Neural progenitor cell (in vitro differentiated cells): ENCODE results near the gene DIO3. TPM values are rescaled to one million over a fixed set of nuclear protein-coding genes. Genes with fewer than 3 reads are reported as not detected.

Experiments
- DNase-seq: peaks from one replicate; pipeline ENCODE4 v3.0.0-alpha.2; 2016; ENCODE audit warnings: low spot score
- H2AFZ ChIP-seq: fragments of 200-600 bp; sonication (generic); replicated peaks from 2 replicates; pipeline ENCODE4 v1.6.1; 2016; ENCODE audit warnings: antibody characterized with exemption
- H3F3A ChIP-seq: fragments of 200-600 bp; sonication (generic); 2 replicates; pipeline ENCODE4 v1.6.1; 2016; ENCODE audit warnings: antibody characterized with exemption, low read depth
- H3K27ac ChIP-seq: fragments of 200-600 bp; sonication (generic); 2 replicates; pipeline ENCODE4 v1.5.1; 2016; ENCODE audit warnings: mild to moderate bottlenecking
- H3K27me3 ChIP-seq: fragments of 200-600 bp; sonication (generic); 2 replicates; pipeline ENCODE4 v1.6.1; 2016; ENCODE audit warnings: mild to moderate bottlenecking, moderate library complexity
- H3K36me3 ChIP-seq: fragments of 200-600 bp; sonication (generic); 2 replicates; pipeline ENCODE4 v1.5.1; 2016
- H3K4me1 ChIP-seq: fragments of 200-600 bp; sonication (generic); 2 replicates; pipeline ENCODE4 v1.6.1; 2016; ENCODE audit warnings: mixed run types
- H3K4me2 ChIP-seq: fragments of 200-600 bp; sonication (generic); 2 replicates; pipeline ENCODE4 v1.6.1; 2016
- H3K4me3 ChIP-seq: fragments of 200-600 bp; sonication (generic); 2 replicates; pipeline ENCODE4 v1.5.1; 2016
- H3K79me2 ChIP-seq: fragments of 200-600 bp; sonication (generic); 2 replicates; pipeline ENCODE4 v1.6.1; 2016; ENCODE audit warnings: low read depth
- H3K9ac ChIP-seq: fragments of 200-600 bp; sonication (generic); 2 replicates; pipeline ENCODE4 v1.6.1; 2016
- H3K9me3 ChIP-seq: fragments of 200-600 bp; sonication (generic); 2 replicates; pipeline ENCODE4 v1.5.1; 2016; ENCODE audit warnings: low read depth
- H4K20me1 ChIP-seq: fragments of 200-600 bp; sonication (generic); 2 replicates; pipeline ENCODE4 v1.6.1; 2016; ENCODE audit warnings: low read depth
- H3K27ac Mint-ChIP-seq: 3 replicates; pipeline ENCODE4 v1.8.0; 2021; ENCODE audit warnings: mixed read lengths
- H3K27me3 Mint-ChIP-seq: 2 replicates; pipeline ENCODE4 v1.8.0; 2022; ENCODE audit warnings: low read depth, mild to moderate bottlenecking, inconsistent platforms, moderate library complexity, mixed read lengths; ENCODE audit not compliant: insufficient read depth
- H3K36me3 Mint-ChIP-seq: 3 replicates; pipeline ENCODE4 v1.8.0; 2021; ENCODE audit warnings: mixed read lengths
- H3K4me1 Mint-ChIP-seq: 3 replicates; pipeline ENCODE4 v1.8.0; 2021; ENCODE audit warnings: mixed read lengths
- H3K4me3 Mint-ChIP-seq: 3 replicates; pipeline ENCODE4 v1.8.0; 2021; ENCODE audit warnings: mild to moderate bottlenecking, moderate library complexity, mixed read lengths
- H3K9me3 Mint-ChIP-seq: 3 replicates; pipeline ENCODE4 v1.8.0; 2020; ENCODE audit warnings: mixed read lengths
- EZH2 ChIP-seq: fragments of 200-600 bp; sonication (generic); IDR thresholded peaks from 2 replicates; pipeline ENCODE4 v1.6.1; 2017; ENCODE audit warnings: antibody characterized with exemption, mild to moderate bottlenecking, moderate library complexity
- EZH2phosphoT487 ChIP-seq: fragments of 200-600 bp; sonication (generic); IDR thresholded peaks from 2 replicates; pipeline ENCODE4 v1.6.1; 2017; ENCODE audit warnings: antibody characterized with exemption
- total RNA-seq: library from RNA; depleted of rRNA; stranded (reverse); fragments of >200 nt; gene quantifications from 2 replicates; pipeline ENCODE4 v1.2.3, GENCODE V29; 2015; ENCODE audit warnings: low replicate concordance
- TF ChIP-seq, protein P1 (sequence below): fragments of 200-600 bp; sonication (generic); IDR thresholded peaks from 2 replicates; pipeline ENCODE4 v1.5.1; 2017; ENCODE audit warnings: antibody characterized with exemption, mild to moderate bottlenecking

DIO3 gene
- total RNA-seq, 1 donor from 2014 or later = 0.90 TPM

DNA sequence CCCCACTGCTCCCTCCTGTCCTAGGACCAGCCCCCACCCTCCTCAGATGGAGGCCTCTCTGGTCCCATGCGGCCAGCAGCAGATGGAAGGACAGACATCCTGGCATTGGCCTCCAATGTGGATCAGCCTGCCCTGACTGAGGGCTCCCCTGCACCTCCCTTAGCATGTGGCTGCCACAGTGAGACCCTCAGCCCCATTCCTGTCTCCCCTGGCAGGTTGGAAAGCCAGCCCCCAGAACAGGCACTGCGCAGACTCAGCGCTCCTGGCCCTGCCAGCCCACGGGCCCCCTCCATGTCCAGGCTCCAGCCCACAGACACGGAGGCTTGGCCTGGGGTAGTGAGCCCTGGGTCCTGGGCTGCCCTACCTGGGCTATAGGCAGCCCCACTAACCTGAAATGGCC lies 47.2 kb upstream of the DIO3 start:
- Histone ChIP-seq H3K9me3 (no peaks in the 10 kb centered on the region), H3K4me3 (no peak overlapping the region), H3F3A (no peaks in the 10 kb centered on the region), H3K79me2 (no peaks in the 10 kb centered on the region), H3K27ac (no peak overlapping the region), H3K9ac (no peak overlapping the region), H3K4me2 (no peak overlapping the region), H2AFZ (no peak overlapping the region), H3K36me3 (no peaks in the 10 kb centered on the region), H3K27me3 (no peaks in the 10 kb centered on the region), H4K20me1 (no peaks in the 10 kb centered on the region), H3K4me1 (no peaks in the 10 kb centered on the region)
- TF ChIP-seq EZH2phosphoT487 = no peak
- no peak for TF ChIP-seq EZH2
- TF ChIP-seq, protein P1, sequence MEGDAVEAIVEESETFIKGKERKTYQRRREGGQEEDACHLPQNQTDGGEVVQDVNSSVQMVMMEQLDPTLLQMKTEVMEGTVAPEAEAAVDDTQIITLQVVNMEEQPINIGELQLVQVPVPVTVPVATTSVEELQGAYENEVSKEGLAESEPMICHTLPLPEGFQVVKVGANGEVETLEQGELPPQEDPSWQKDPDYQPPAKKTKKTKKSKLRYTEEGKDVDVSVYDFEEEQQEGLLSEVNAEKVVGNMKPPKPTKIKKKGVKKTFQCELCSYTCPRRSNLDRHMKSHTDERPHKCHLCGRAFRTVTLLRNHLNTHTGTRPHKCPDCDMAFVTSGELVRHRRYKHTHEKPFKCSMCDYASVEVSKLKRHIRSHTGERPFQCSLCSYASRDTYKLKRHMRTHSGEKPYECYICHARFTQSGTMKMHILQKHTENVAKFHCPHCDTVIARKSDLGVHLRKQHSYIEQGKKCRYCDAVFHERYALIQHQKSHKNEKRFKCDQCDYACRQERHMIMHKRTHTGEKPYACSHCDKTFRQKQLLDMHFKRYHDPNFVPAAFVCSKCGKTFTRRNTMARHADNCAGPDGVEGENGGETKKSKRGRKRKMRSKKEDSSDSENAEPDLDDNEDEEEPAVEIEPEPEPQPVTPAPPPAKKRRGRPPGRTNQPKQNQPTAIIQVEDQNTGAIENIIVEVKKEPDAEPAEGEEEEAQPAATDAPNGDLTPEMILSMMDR = no peak
- Mint-ChIP-seq H3K27me3 (peaks cover 2% of the 10 kb centered on the region), H3K4me1 (peaks cover 4% of the 10 kb centered on the region), H3K36me3 (peaks cover 2% of the 10 kb centered on the region), H3K4me3 (no peak overlapping the region), H3K27ac (no peak overlapping the region), H3K9me3 (peaks cover 15% of the 10 kb centered on the region)
- DNase-seq = no peak

DNA sequence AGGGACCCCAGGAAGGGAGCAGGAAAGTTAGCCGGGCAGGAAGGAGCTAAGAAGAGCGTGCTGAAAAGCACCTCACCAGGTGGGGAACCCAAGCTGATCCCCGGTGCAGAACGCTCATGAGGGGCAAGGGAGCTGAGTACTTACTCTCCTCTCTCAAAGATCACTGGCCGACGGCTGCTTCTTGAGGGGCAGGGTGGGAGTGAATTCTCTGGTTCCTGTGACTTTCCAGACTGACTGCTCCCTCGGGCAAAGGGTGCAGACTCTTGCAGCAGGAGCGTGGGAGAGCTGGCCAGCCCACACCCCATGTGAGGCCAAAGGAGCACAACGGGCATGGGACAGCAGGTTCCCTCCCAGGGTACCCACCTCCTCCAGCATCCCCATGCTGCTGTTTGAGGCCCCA lies 44.9 kb upstream of the DIO3 start:
- H3K27ac ChIP-seq = no peak overlapping the region
- no peaks in the 10 kb centered on the region for H3K27me3 ChIP-seq
- H3K9me3 ChIP-seq = no peaks in the 10 kb centered on the region
- peaks cover 9% of the 10 kb centered on the region for H3K4me1 ChIP-seq
- H3K4me3 Mint-ChIP-seq = no peak overlapping the region
- H3K9me3 Mint-ChIP-seq = peaks cover 13% of the 10 kb centered on the region
- H3K27ac Mint-ChIP-seq = no peak overlapping the region
- H3K27me3 Mint-ChIP-seq = peaks cover 2% of the 10 kb centered on the region
- no peaks in the 10 kb centered on the region for H3K36me3 ChIP-seq
- no peaks in the 10 kb centered on the region for H3K79me2 ChIP-seq
- H3K4me3 ChIP-seq = no peak overlapping the region
- H3F3A ChIP-seq = no peaks in the 10 kb centered on the region
- no peak overlapping the region for H3K9ac ChIP-seq
- H4K20me1 ChIP-seq = no peaks in the 10 kb centered on the region
- no peak for DNase-seq
- H2AFZ ChIP-seq = no peak overlapping the region
- peaks cover 2% of the 10 kb centered on the region for H3K36me3 Mint-ChIP-seq
- H3K4me1 Mint-ChIP-seq = peaks cover 4% of the 10 kb centered on the region
- H3K4me2 ChIP-seq = no peak overlapping the region
- TF ChIP-seq EZH2phosphoT487 = no peak
- TF ChIP-seq, protein P1 = no peak

DNA sequence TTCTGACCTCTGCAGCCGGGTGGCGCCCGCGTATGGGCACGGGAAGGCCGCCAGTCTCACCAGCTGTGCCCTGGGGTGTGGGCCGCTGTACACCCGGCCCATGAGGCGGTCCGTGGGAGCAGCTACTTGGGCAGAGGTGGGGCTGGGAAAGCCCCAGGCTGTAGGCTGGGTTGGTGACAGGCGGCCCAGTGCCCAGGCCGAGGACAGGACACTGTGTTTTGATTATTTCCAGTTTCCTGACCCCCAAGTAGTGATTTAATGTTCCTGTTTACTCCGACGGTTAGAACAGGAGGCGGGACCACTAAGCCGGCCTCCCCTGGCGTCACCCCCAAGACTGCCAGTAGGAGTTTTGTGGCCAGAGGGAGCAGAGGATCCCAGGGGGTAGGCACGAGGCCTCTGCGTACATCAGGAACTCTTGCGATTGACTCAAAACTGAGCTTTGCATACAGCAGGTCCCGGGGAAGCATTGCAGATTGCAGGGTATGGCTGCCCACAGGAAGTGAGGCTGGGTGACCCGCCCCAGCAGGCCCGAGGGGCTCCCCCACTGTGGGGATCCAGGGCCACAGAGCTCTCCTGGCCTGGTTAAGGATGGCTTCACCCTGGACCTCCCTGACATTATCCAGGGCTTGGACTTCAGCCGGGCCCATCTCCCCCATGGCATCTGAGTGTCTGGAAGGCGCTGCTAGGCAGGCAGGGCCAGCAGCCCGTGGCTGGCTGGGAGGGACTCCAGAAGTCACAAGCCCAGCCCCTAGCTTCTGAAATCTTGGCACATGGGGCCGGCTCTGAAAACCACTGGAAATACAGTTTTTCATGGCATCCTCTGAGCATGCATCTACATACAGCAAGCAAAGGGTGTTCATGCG lies 42.5 kb upstream of the DIO3 start:
- H3K4me1 ChIP-seq = peaks cover 9% of the 10 kb centered on the region

More for the DNA sequence above, 42.5 kb upstream of the DIO3 start:
- Histone ChIP-seq H3K27ac (no peak overlapping the region), H2AFZ (no peak overlapping the region), H3K4me2 (no peak overlapping the region), H3K9ac (no peak overlapping the region), H3F3A (no peaks in the 10 kb centered on the region), H3K9me3 (no peaks in the 10 kb centered on the region), H4K20me1 (no peaks in the 10 kb centered on the region), H3K4me3 (no peak overlapping the region), H3K36me3 (no peaks in the 10 kb centered on the region), H3K27me3 (no peaks in the 10 kb centered on the region), H3K79me2 (no peaks in the 10 kb centered on the region)
- DNase-seq = no peak
- peaks cover 5% of the 10 kb centered on the region for H3K4me1 Mint-ChIP-seq
- H3K27ac Mint-ChIP-seq = no peak overlapping the region
- peaks cover 2% of the 10 kb centered on the region for H3K36me3 Mint-ChIP-seq
- TF ChIP-seq EZH2phosphoT487 = no peak
- no peak for TF ChIP-seq EZH2
- H3K9me3 Mint-ChIP-seq = peaks cover 18% of the 10 kb centered on the region
- no peak overlapping the region for H3K4me3 Mint-ChIP-seq
- peaks cover 5% of the 10 kb centered on the region for H3K27me3 Mint-ChIP-seq
